ENCODE data around the gene BCLAF3.

DNA sequence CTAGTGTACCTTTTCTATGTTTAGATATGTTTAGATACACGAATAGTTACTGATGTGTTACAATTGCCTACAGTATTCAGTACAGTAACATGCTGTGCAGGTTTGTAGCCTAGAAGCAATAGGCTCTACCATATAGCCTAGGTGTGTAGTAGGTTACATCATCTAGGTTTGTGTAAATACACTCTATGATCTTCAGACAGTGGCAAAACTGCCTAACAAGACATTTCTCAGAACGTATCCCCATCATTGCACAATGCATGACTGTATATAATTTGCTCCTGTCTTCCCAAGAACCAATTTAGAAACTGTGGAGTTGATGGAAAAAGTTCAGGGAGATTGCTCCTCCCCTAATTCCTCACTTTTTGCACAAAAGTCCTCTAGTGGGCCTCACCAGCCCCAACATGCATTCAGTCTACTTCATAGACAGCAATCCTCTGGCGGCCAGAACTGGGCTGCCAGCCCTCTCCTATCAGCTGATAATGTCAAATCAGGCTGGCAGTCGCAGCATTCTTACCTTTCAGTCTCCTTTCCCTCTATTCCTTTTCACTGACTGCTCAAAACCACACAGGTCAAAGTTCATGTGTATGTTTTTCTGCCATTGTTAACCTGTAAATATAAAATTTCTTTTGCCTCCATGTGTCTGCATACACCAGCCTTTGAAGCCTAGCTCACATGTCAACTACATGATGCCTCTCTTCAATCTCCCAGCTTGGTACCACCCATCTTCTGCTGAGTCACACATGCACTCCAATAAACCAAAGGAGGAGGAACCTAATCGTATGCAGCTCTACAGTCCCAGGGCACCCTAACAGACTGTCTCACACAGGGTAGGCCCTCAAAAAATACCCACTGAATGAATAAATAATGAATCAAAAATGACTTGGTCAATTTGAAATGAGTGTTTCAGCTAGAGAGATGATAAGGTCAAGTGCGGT is 32.0 kb downstream of the BCLAF3 start:
- TF ChIP-seq, protein P1, sequence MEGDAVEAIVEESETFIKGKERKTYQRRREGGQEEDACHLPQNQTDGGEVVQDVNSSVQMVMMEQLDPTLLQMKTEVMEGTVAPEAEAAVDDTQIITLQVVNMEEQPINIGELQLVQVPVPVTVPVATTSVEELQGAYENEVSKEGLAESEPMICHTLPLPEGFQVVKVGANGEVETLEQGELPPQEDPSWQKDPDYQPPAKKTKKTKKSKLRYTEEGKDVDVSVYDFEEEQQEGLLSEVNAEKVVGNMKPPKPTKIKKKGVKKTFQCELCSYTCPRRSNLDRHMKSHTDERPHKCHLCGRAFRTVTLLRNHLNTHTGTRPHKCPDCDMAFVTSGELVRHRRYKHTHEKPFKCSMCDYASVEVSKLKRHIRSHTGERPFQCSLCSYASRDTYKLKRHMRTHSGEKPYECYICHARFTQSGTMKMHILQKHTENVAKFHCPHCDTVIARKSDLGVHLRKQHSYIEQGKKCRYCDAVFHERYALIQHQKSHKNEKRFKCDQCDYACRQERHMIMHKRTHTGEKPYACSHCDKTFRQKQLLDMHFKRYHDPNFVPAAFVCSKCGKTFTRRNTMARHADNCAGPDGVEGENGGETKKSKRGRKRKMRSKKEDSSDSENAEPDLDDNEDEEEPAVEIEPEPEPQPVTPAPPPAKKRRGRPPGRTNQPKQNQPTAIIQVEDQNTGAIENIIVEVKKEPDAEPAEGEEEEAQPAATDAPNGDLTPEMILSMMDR (IDR thresholded peaks at IDR 0.05): no peak
- TF ChIP-seq POLR2A (IDR thresholded peaks at IDR 0.05) (no peak), POLR2AphosphoS5 (IDR thresholded peaks at IDR 0.05) (no peak)
